Mesodermal cell (in vitro differentiated cells): Measurements from ENCODE around the gene RERG.

Experiments
- H3K27ac ChIP-seq: 2 replicates; pipeline ENCODE4 v1.7.0; 2013; ENCODE audit warnings: mild to moderate bottlenecking, low read depth, low read length, moderate library complexity; ENCODE audit not compliant: severe bottlenecking
- H3K36me3 ChIP-seq: 2 replicates; pipeline ENCODE4 v1.7.1; 2013; ENCODE audit warnings: mild to moderate bottlenecking, low read length, moderate library complexity; ENCODE audit not compliant: control insufficient read depth, insufficient read depth
- H3K4me1 ChIP-seq: one replicate; pipeline ENCODE4 v1.7.1; 2013; ENCODE audit warnings: mild to moderate bottlenecking, low read length; ENCODE audit not compliant: insufficient read depth, control insufficient read depth, poor library complexity, severe bottlenecking
- H3K4me3 ChIP-seq: 2 replicates; pipeline ENCODE4 v1.7.0; 2013; ENCODE audit warnings: low read length, control low read depth, mild to moderate bottlenecking; ENCODE audit not compliant: insufficient read depth, poor library complexity, severe bottlenecking; ENCODE audit errors: extremely low read depth
- H3K9me3 ChIP-seq: 2 replicates; pipeline ENCODE4 v1.7.1; 2013; ENCODE audit warnings: mild to moderate bottlenecking, low read length, moderate library complexity; ENCODE audit not compliant: control insufficient read depth
- WGBS, 2 experiments: methylation state at CpG; one replicate each; pipeline ENCODE4 v1.1.5; 2013; ENCODE audit warnings: missing lambda C conversion rate in 2 of 2; ENCODE audit not compliant: insufficient coverage in 2 of 2; 5-methylcytosine and 5-hydroxymethylcytosine counted together

Gene RERG

GRCh38 chr12:15188127-15188526 lies 33.1 kb downstream of the RERG start:
- no peaks in the 10 kb centered on the region for H3K4me1 ChIP-seq
- no peak overlapping the region for H3K27ac ChIP-seq
- WGBS, 2 experiments: 88% methylated on average over 1 of the region's 3 CpGs; no CpG with 5 or more reads in 1 of the 2 experiments

GRCh38 chr12:15186597-15186996 lies 34.6 kb downstream of the RERG start:
- Histone ChIP-seq H3K4me3 (no peak overlapping the region), H3K4me1 (no peaks in the 10 kb centered on the region), H3K36me3 (no peaks in the 10 kb centered on the region), H3K9me3 (no peaks in the 10 kb centered on the region), H3K27ac (no peak overlapping the region)
- no CpG with 5 or more reads among the region's 1 CpG for WGBS, 2 experiments

More at GRCh38 chr12:15188127-15188526, 33.1 kb downstream of the RERG start:
- Histone ChIP-seq H3K9me3 (no peaks in the 10 kb centered on the region), H3K4me3 (no peak overlapping the region), H3K36me3 (no peaks in the 10 kb centered on the region)

- Histone ChIP-seq H3K4me3 (no peak overlapping the region), H3K36me3 (no peaks in the 10 kb centered on the region), H3K4me1 (no peaks in the 10 kb centered on the region), H3K9me3 (no peaks in the 10 kb centered on the region), H3K27ac (no peak overlapping the region)
- WGBS, 2 experiments: 83 to 90% methylated on average over 3 to 4 of the region's 4 CpGs
These were observed 36.7 kb downstream of the RERG start for GRCh38 chr12:15184484-15184883.

- no peaks in the 10 kb centered on the region for H3K9me3 ChIP-seq
- H3K36me3 ChIP-seq: no peaks in the 10 kb centered on the region
- no peaks in the 10 kb centered on the region for H3K4me1 ChIP-seq
- no peak overlapping the region for H3K4me3 ChIP-seq
- no peak overlapping the region for H3K27ac ChIP-seq
- WGBS, 2 experiments: 83 to 90% methylated on average over 2 of the region's 5 CpGs
These were observed 37.4 kb downstream of the RERG start for GRCh38 chr12:15183821-15184220.

GRCh38 chr12:15181017-15181683 lies 40.1 kb downstream of the RERG start:
- Histone ChIP-seq H3K36me3 (no peaks in the 10 kb centered on the region), H3K4me3 (no peak overlapping the region), H3K27ac (peak overlapping the region; percentile 32), H3K4me1 (no peaks in the 10 kb centered on the region), H3K9me3 (no peaks in the 10 kb centered on the region)
- 67 to 89% methylated on average over 1 of the region's 3 CpGs for WGBS, 2 experiments

- Histone ChIP-seq H3K9me3 (no peaks in the 10 kb centered on the region), H3K4me1 (no peaks in the 10 kb centered on the region), H3K4me3 (no peak overlapping the region), H3K27ac (peak overlapping the region; percentile 32), H3K36me3 (no peaks in the 10 kb centered on the region)
- WGBS, 2 experiments: 96 to 100% methylated on average over 2 of the region's 2 CpGs
These were observed 40.9 kb downstream of the RERG start for GRCh38 chr12:15180325-15180724.

- H3K9me3 ChIP-seq: no peaks in the 10 kb centered on the region
- 80% methylated on average over 1 of the region's 2 CpGs; no CpG with 5 or more reads in 1 of the 2 experiments for WGBS, 2 experiments
- no peaks in the 10 kb centered on the region for H3K4me1 ChIP-seq
- no peaks in the 10 kb centered on the region for H3K36me3 ChIP-seq
- H3K27ac ChIP-seq: no peak overlapping the region
- no peak overlapping the region for H3K4me3 ChIP-seq
These were observed 41.5 kb downstream of the RERG start for GRCh38 chr12:15179672-15180071.

- Histone ChIP-seq H3K27ac (no peak overlapping the region), H3K4me1 (no peaks in the 10 kb centered on the region), H3K9me3 (no peaks in the 10 kb centered on the region), H3K36me3 (no peaks in the 10 kb centered on the region), H3K4me3 (no peak overlapping the region)
- WGBS, 2 experiments: no CpG with 5 or more reads among the region's 2 CpGs
These were observed 48.1 kb downstream of the RERG start for GRCh38 chr12:15173142-15173541.

GRCh38 chr12:15172060-15172822 lies 49.0 kb downstream of the RERG start:
- no peak overlapping the region for H3K4me3 ChIP-seq
- WGBS, 2 experiments: no CpG with 5 or more reads among the region's 3 CpGs
- H3K36me3 ChIP-seq: no peaks in the 10 kb centered on the region
- no peak overlapping the region for H3K27ac ChIP-seq
- H3K9me3 ChIP-seq: no peaks in the 10 kb centered on the region
- no peaks in the 10 kb centered on the region for H3K4me1 ChIP-seq

- Histone ChIP-seq H3K4me1 (no peaks in the 10 kb centered on the region), H3K4me3 (no peak overlapping the region), H3K36me3 (no peaks in the 10 kb centered on the region), H3K27ac (no peak overlapping the region), H3K9me3 (no peaks in the 10 kb centered on the region)
- 80 to 100% methylated on average over 1 to 2 of the region's 6 CpGs for WGBS, 2 experiments
These were observed 50.1 kb downstream of the RERG start for GRCh38 chr12:15171012-15171655.
